ENCODE data around the gene C2CD2.

Gene C2CD2

GRCh38 chr21:41903559-41904351 lies 50.1 kb downstream of the C2CD2 start:
- DNase-seq = no peak

- DNase-seq = no peak
Measured at GRCh38 chr21:41902946-41903345, 50.9 kb downstream of the C2CD2 start.

DNA sequence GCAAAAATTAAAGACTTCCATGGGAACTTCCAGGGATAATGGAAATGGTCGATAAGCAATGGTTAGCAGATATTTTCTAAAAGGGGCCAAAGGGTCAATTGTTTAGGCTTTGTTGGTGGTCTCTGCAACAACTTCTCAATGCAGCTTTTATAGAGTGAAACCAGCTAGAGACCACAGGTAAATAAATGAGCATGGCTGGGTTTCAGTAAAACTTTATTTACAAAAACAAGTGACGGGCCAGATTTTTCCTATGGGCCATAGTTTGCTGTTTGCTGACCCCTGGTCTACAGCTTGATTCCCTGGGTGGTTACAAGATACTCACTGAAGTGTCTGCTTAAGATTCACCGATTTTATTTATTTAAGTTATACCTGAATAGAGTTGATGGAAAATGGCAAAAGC lies 52.0 kb downstream of the C2CD2 start:
- no peak for DNase-seq

DNA sequence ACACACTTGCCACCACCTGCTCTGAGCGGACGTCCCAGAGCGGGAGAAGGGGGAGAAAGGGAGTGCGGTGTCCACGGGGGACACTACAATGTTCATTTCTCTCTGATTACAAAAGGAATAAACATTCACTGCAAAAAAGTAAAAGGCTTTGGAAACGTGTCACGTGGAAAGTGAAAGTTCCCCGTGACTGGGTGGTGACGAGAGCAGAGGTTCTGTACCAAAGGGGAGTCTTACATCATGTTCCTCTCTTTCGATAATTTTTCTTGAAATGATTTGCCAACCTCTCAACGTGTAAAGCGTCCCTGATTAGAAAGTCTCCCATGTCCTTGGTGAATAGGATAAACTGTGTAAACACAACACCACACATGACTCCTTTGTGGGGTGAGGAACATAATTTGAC lies 52.7 kb downstream of the C2CD2 start:
- DNase-seq = peak; percentile 9

DNA sequence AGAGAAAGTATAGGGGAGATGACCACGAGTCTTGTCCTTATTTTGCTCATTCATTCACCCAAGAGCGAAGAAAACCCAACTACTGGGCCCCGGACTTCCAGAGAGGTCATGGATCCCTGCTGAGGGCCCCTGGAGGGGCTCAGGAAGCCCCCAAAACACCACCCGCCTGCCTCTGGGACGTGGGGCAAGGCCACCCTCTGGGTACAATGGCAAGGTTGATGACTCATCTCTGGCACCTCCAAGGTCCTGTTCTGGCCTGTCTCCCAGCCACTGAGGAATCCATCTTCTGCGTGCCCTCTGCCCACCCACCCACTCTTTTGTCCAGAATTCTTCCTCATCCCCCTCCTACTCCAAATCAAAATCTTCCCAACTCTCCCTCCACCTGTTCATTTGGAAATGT lies 53.4 kb downstream of the C2CD2 start:
- no peak for DNase-seq

GRCh38 chr21:41899426-41900202 lies 54.2 kb downstream of the C2CD2 start:
- DNase-seq = peak; percentile 36

DNA sequence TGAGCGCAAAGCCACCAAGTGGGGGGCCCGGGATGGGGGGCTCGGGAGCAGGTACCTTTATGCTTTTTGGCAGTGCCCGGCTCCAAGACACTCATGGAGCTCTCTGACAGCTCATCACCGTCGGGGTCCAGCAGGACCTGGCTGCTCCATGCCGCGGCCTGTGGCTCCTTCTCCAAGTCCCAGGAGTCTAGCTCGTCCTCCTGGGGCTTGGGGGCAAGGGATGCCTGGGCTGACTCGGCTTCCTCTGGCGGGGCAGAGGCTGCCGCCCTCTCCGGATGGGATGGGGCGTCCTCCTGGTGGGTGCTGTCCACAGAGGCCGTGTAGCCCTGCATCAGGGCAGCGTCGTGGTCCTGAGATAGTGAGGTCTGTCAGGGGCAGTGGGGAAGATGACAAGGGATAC lies 54.8 kb downstream of the C2CD2 start:
- no peak for DNase-seq

GRCh38 chr21:41897700-41898099 lies 56.1 kb downstream of the C2CD2 start:
- no peak for DNase-seq

- no peak for DNase-seq
Measured at GRCh38 chr21:41897047-41897669, 56.7 kb downstream of the C2CD2 start.

DNA sequence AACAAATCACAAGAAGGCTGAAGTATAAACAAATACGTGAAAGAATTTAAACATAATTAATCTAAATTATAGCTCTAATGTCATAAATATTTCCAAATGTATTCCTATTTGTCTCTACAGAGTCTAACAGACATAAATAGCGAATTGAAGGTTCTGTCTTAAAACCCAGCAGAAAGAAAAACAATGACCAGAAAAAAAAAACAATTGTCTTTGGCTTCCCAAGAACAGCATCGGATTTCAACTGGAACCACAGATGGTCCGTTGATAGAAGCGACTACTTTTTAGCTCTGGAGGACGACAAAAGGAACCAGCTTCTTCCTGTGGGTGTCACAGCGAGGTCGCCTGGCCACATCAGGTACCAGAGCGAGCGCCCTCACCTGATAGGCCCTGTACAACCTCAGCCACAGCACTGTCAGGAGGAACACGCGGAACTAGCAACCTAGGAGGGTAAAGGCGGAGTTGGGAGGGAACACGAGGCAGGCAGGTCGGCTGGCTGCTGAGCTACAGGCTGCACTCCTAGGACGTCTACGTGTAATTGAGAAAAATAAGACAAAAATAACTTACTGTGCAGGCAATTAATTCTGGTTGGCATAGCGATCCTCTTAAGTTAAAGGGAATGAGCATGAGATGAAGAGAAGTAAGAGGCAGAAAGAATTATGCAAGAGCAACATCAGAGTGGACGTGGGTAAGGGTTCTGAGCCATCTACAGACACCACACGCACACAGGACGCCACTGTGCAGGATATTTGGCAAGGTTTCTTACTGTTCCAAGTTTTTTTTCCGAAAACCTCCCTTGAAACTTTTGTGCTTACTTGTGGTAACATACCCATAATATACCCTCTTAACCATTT lies 58.0 kb downstream of the C2CD2 start:
- peak; percentile 28 for DNase-seq

DNA sequence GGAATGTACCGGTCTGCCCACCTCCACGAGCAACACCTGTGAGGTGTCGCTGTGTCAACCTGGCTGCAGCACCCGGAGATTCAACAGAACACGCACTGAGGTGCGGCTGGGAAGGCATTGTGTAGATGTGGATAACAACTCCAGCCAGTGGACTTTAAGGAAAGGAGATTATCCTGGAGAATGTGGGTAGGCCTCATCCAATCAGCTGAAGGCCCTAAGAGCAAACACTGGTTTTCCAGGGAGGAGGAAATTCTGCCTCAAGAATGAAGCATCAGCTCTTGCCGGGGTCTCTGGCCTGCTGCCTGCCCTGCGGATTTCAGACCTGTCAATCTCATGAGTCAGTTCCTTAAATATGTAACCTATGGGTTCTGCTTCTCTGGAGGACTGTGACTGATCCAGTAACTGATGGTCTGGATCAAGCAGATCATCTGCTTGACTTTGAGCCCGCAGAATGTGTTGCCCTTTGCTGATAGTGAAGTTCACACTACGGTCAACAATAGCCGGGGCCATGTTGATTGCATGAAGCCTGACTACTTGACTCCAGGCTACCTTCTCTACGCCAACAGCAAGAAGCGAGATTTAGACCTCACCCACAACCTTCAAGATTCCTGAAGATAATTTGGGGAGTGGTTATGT lies 58.8 kb downstream of the C2CD2 start:
- no peak for DNase-seq

DNA sequence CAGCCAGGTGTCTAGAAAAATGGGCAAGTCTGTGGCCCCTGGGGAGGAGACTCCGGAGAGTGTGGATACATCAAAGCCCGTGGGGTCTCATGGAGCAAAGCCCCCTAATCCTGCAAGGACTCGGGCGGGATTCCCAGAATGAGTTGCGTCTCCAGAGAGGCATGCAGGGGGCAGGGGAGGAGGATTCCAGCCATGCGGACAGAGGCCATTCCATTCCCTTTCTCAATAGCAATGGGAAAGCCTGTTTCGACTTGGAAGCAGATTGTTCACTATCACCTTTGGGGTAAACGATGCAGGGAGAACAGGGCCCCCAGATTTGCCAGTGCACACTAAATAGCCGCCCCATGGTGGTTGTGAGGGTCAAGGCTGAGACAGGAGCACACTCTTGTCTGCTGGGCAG lies 59.3 kb downstream of the C2CD2 start:
- DNase-seq = no peak

GRCh38 chr21:41892726-41893125 lies 61.1 kb downstream of the C2CD2 start:
- no peak for DNase-seq

GRCh38 chr21:41891132-41891531 lies 62.7 kb downstream of the C2CD2 start:
- DNase-seq = no peak

- DNase-seq = no peak
Measured at GRCh38 chr21:41890355-41890754, 63.5 kb downstream of the C2CD2 start.

GRCh38 chr21:41888749-41889376 lies 65.0 kb downstream of the C2CD2 start:
- no peak for DNase-seq

- DNase-seq = no peak
Measured at GRCh38 chr21:41887667-41888066, 66.2 kb downstream of the C2CD2 start.

GRCh38 chr21:41886328-41886727 lies 67.5 kb downstream of the C2CD2 start:
- DNase-seq = no peak

DNA sequence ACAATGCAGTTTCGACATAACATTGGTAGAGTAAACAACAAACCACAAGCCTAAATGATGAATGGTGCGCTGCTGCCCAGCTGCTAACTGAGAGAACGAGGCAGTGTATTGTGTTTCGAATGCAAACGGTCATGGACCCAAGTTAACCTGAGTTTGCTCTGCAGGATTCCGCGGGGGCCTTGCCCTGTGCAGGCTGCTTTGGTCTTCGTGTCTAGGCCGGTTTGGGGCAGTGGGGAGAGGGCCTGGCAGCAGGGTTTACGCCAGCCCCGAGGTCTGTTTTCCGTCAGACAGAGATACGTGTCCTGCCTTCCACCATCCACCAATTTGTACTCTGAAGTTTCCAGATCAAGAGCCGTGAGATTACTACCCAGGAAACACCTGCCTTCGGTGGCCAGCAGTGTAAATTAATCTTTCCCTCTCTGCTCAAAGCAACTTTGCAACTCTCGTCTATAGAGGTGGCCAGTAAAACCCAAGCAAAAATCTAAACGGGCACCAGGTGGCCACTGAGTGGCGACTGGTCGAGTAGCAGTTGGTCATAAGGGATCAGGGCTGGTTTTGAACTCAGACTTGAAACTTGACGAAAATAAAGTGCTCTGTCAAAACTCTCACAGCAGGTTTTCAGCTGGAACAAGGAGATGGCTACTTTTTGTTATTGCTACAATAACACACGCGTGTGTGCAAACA lies 68.3 kb downstream of the C2CD2 start:
- no peak for DNase-seq

DNA sequence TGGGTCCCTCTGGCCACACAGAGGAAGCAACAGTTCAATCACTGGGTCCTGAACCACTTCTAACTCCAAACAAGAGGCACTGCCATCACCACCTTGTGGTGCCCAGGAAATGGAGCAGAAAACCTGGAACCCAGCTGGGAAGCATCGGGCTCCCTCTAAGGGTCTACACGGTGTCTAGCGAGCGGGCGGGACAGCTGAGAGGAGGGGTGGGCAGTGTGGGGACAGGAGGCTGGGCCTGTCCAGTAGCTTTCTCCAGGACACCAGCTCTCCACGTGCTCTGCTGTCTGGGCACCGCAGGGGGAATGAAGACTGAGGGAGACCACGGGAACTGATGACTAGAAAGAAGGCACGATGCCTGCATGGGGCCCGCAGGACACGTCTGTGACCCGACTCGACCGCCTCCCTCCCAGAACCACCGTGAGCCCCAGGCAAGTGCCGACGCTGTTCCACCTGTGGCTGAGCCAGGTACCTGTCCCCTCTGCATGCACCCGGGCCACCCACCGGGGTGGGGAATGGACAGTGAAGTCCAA lies 69.3 kb downstream of the C2CD2 start:
- DNase-seq = no peak

- DNase-seq = no peak
Measured at GRCh38 chr21:41883582-41883981, 70.2 kb downstream of the C2CD2 start.
